ENCODE results near the gene MIPOL1.
"Not testable (repeated sequence)": the region's sequence is repeated elsewhere in the genome, so short reads cannot be mapped to it uniquely, and the experiment has no call there.

MIPOL1 gene

GRCh38 chr14:37311252-37311651 is 113.5 kb downstream of the MIPOL1 start:
- H3K4me3 ChIP-seq (replicated peaks; ENCODE audit: low read depth, low read length): no peak overlapping the region
- DNase-seq (ENCODE audit: low read depth): no peak
- no peak for TF ChIP-seq CTCF (IDR thresholded peaks at IDR 0.05; ENCODE audit: low read length, missing control alignments)

- H3K4me3 ChIP-seq (replicated peaks; ENCODE audit: low read depth, low read length): no peak overlapping the region
- no peak for TF ChIP-seq CTCF (IDR thresholded peaks at IDR 0.05; ENCODE audit: low read length, missing control alignments)
- DNase-seq (ENCODE audit: low read depth): no peak
Observed at GRCh38 chr14:37318938-37319337, 121.2 kb downstream of the MIPOL1 start.

GRCh38 chr14:37320106-37320505 is 122.4 kb downstream of the MIPOL1 start:
- TF ChIP-seq CTCF (IDR thresholded peaks at IDR 0.05; ENCODE audit: low read length, missing control alignments): no peak
- H3K4me3 ChIP-seq (replicated peaks; ENCODE audit: low read depth, low read length): no peak overlapping the region
- DNase-seq (ENCODE audit: low read depth): peak; percentile 38

GRCh38 chr14:37325332-37325731 is 127.6 kb downstream of the MIPOL1 start:
- TF ChIP-seq CTCF (IDR thresholded peaks at IDR 0.05; ENCODE audit: low read length, missing control alignments): no peak
- H3K4me3 ChIP-seq (replicated peaks; ENCODE audit: low read depth, low read length): no peak overlapping the region
- no peak for DNase-seq (ENCODE audit: low read depth)

GRCh38 chr14:37326434-37326833 is 128.7 kb downstream of the MIPOL1 start:
- DNase-seq (ENCODE audit: low read depth): no peak
- H3K4me3 ChIP-seq (replicated peaks; ENCODE audit: low read depth, low read length): no peak overlapping the region
- TF ChIP-seq CTCF (IDR thresholded peaks at IDR 0.05; ENCODE audit: low read length, missing control alignments): no peak

GRCh38 chr14:37327933-37328332 is 130.2 kb downstream of the MIPOL1 start:
- DNase-seq (ENCODE audit: low read depth): not testable (repeated sequence)

GRCh38 chr14:37328673-37329072 is 130.9 kb downstream of the MIPOL1 start:
- TF ChIP-seq CTCF (IDR thresholded peaks at IDR 0.05; ENCODE audit: low read length, missing control alignments): no peak
- DNase-seq (ENCODE audit: low read depth): no peak

More at GRCh38 chr14:37327933-37328332, 130.2 kb downstream of the MIPOL1 start:
- not testable (repeated sequence) for H3K4me3 ChIP-seq (replicated peaks; ENCODE audit: low read depth, low read length)

More at GRCh38 chr14:37328673-37329072, 130.9 kb downstream of the MIPOL1 start:
- no peak overlapping the region for H3K4me3 ChIP-seq (replicated peaks; ENCODE audit: low read depth, low read length)

All from fibroblast of pulmonary artery (primary cell).